Stimulated activated CD4-positive, alpha-beta T cell treated with anti-CD3 and anti-CD28 coated beads, Interleukin-15, amount 100 ng/mL, for 1 hour (primary cell): ENCODE data around the gene GLI1.

ENCODE experiments used
- DNase-seq, 2 donors: peaks; one replicate each; pipeline ENCODE4 v3.0.0-alpha.2; 2020; ENCODE audit warnings: low read depth in 1 of 2, low spot score in 1 of 2

Gene GLI1

DNA sequence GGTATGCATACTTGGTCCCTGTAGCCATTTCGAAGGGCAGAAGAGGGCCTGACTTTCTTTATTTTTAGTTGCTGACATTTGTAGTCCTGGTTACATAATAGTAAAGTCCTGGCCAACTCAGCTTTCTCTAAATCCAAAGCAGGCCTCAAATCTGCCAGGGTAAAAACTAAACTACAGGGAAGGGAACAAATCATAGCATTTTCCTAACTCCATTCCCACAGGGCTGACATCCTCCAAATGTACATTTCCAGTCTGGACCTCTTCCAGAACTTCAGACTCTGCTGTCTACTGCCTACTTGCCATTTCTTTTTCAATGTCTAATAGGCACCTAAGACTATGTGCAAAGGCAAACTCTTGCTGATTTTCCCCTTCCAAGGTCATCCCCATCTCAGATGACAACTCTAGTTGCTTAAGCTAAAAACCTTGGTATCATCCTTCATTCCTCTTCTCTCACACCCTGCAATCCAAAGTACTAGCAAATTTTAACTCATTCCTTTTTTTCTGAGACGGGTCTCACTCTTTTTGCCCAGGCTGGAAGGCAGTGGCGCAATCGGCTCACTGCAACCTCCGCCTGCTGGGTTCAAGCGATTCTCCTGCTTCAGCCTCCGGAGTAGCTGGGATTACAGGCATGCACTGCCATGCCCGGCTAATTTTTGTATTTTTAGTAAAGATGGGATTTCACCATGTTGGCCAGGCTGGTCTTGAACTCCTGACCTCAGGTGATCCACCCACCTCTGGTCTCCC, 58.8 kb downstream of the GLI1 start:
- no peak for DNase-seq

DNA sequence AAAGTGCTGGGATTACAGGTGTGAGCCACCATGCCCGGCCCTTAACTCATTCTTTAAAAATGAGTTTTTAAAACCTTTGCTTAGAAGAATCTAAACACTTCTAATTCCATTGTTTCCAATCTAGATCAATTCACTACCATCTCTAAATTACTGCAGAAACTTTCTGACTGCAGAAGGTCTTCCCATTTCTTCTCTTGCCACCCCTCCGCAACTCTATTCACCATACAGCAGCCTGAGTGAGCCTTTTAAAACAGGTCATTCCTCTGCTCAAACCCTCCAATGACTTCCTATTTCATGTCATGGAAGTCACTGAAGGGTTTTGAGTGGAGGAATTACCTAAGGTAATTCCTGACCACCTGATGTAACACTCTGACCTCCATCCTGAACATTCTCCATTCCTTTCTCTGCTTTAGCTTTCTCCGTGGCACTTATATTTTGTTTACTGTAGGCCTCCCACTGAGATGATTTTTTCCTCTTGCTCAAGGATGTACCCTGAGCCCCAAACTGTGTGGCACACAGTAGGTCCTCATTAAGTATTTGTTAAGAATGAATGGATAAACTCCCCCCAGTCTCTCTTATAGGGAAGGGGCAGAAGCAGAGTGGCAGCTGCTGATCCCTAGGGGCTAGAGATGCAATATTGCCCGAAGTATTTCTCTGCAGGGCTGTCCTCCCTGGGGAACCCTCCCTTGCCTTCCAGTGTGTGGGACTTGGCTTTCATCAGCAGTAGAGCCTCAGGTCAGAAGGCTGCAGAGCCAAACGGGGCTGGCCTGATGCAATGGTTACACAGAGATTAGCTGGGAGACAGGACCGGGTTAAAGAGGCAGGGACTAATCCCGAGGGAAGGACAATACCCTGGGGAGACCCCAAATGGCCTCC, 59.6 kb downstream of the GLI1 start:
- no peak for DNase-seq

- DNase-seq: peak in 1 of 2 donors; percentile 9
Observed at GRCh38 chr12:57519796-57520052, 60.1 kb downstream of the GLI1 start.

DNA sequence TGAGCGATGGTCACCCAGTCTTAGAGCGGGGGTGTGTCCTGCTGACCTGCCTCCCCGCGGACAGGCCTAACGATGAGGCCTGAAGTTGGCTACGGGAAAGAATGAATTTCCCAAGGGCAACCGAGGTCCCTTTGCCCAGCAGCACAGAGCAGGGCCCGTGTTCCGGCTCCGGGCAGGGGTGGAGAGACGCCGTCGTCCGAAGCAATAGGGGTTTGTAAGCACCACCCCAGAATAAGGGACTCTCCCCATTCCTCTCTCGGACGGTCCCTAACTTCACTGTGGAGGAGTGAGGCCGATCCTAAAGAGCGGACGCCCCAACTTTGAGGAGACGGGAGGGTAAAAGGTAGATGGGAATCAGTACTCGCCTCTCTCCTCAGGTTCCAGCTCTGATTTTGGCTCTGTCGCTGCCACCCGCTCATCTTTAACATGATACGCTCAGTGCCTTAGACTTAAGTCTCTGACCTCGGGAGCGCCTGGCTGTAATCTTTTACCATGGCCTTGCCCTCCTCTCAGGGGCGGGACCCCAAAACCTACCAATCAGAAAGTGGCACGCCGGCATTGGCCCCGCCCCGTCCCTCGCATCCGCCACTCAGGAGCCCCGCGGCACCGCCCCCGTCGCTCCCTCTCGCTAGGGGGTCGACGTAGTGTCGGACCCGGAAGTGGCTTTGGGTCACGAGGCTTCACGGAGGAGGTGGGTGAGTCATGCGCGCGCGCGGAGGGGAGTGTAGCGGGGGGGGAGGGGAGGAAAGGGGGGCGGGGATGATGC, 60.7 kb downstream of the GLI1 start, which contains the start of gene DDIT3:
DDIT3 (minus strand) TSS at position 462 of the 766 bp plus-strand sequence. CDS start 3,108 bp downstream, outside the sequence.
- peak; percentile 99 to 100 for DNase-seq

- DNase-seq: no peak
Observed at GRCh38 chr12:57521525-57522010, 62.0 kb downstream of the GLI1 start.
